Stimulated activated CD8-positive, alpha-beta memory T cell treated with anti-CD3 and anti-CD28 coated beads, Interleukin-7, amount 100 ng/mL, for 24 hours (primary cell): ENCODE results near the gene HPRT1.

Experiments used
- DNase-seq: peaks from one replicate; pipeline ENCODE4 v3.0.0-alpha.2; 2020; ENCODE audit warnings: low read depth

The HPRT1 gene

GRCh38 chrX:134544135-134544512 lies 84.2 kb downstream of the HPRT1 start:
- no peak for DNase-seq

GRCh38 chrX:134544513-134545151 lies 84.7 kb downstream of the HPRT1 start:
- no peak for DNase-seq

- no peak for DNase-seq
Observed at GRCh38 chrX:134545510-134545909, 85.5 kb downstream of the HPRT1 start.

GRCh38 chrX:134546187-134546586 lies 86.2 kb downstream of the HPRT1 start:
- no peak for DNase-seq

GRCh38 chrX:134547047-134547679 lies 87.2 kb downstream of the HPRT1 start:
- DNase-seq: no peak

- no peak for DNase-seq
Observed at GRCh38 chrX:134548257-134549201, 88.6 kb downstream of the HPRT1 start.
